ENCODE results near the gene AMZ1.
"Not testable (repeated sequence)": the region's sequence is repeated elsewhere in the genome, so short reads cannot be mapped to it uniquely, and the experiment has no call there.

The AMZ1 gene

GRCh38 chr7:2729893-2730716 is 42.1 kb downstream of the AMZ1 start:
- DNase-seq = no peak

GRCh38 chr7:2730846-2731770 is 43.1 kb downstream of the AMZ1 start:
- DNase-seq = no peak

- no peak for DNase-seq
Measured at GRCh38 chr7:2732388-2732787, 44.4 kb downstream of the AMZ1 start.

- peak; percentile 33 for DNase-seq
Measured at GRCh38 chr7:2732959-2733584, 45.1 kb downstream of the AMZ1 start.

GRCh38 chr7:2734084-2734686 is 46.2 kb downstream of the AMZ1 start:
- peak; percentile 60 for DNase-seq

GRCh38 chr7:2734751-2735571 is 47.0 kb downstream of the AMZ1 start:
- DNase-seq = peak; percentile 56

GRCh38 chr7:2735744-2736143 is 47.7 kb downstream of the AMZ1 start:
- no peak for DNase-seq

- no peak for DNase-seq
Measured at GRCh38 chr7:2736411-2736914, 48.5 kb downstream of the AMZ1 start.

- DNase-seq = not testable (repeated sequence)
Measured at GRCh38 chr7:2737005-2737743, 49.2 kb downstream of the AMZ1 start.

- peak; percentile 75 for DNase-seq
Measured at GRCh38 chr7:2737771-2738540, 50.0 kb downstream of the AMZ1 start.

- DNase-seq = no peak
Measured at GRCh38 chr7:2738766-2739549, 51.0 kb downstream of the AMZ1 start.

- not testable (repeated sequence) for DNase-seq
Measured at GRCh38 chr7:2743523-2744185, 55.7 kb downstream of the AMZ1 start.

GRCh38 chr7:2748684-2749083 is 60.7 kb downstream of the AMZ1 start:
- DNase-seq = not testable (repeated sequence)

GRCh38 chr7:2750004-2750407 is 62.0 kb downstream of the AMZ1 start:
- DNase-seq = no peak

GRCh38 chr7:2751086-2751485 is 63.1 kb downstream of the AMZ1 start:
- DNase-seq = no peak

- DNase-seq = no peak
Measured at GRCh38 chr7:2753148-2753547, 65.1 kb downstream of the AMZ1 start.

GRCh38 chr7:2754086-2754485 is 66.1 kb downstream of the AMZ1 start:
- DNase-seq = no peak

- DNase-seq = no peak
Measured at GRCh38 chr7:2754912-2755311, 66.9 kb downstream of the AMZ1 start.

GRCh38 chr7:2755531-2755930 is 67.5 kb downstream of the AMZ1 start:
- peak; percentile 48 for DNase-seq
